Body of pancreas (tissue), 4 donors: ENCODE results near the gene NCS1. TPM values are rescaled to one million over a fixed set of nuclear protein-coding genes. Genes with fewer than 3 reads are reported as not detected.

Experiments
- ATAC-seq: fragments of 150-250 bp; one replicate; pipeline ENCODE4 v1.9.1; 2016
- DNase-seq, 4 donors: peaks; one replicate each; pipeline ENCODE4 v3.0.0-alpha.2; 2019
- H3K27ac ChIP-seq, 4 donors: fragments of 200-600 bp; sonication (generic); 1 replicate in 3 of 4; 2 replicates in 1 of 4; pipeline versions ENCODE4 v1.5.1 to v1.6.1; 2016 to 2019; ENCODE audit warnings: mild to moderate bottlenecking in 1 of 4, mixed read lengths in 1 of 4, moderate library complexity in 1 of 4
- H3K27me3 ChIP-seq, 2 donors: fragments of 200-600 bp; sonication (generic); one replicate each; pipeline ENCODE4 v1.6.0; 2016; ENCODE audit warnings: mild to moderate bottlenecking in 1 of 2
- H3K36me3 ChIP-seq, 2 donors: fragments of 200-600 bp; sonication (generic); replicated peaks in 1 of 2; 2 replicates each; pipeline ENCODE4 v1.5.1; 2016; ENCODE audit warnings: low read depth in 2 of 2; ENCODE audit not compliant: insufficient read depth in 1 of 2
- H3K4me1 ChIP-seq: fragments of 200-600 bp; sonication (generic); one replicate; pipeline ENCODE4 v1.6.0; 2016
- H3K4me3 ChIP-seq, 2 donors: fragments of 200-600 bp; sonication (generic); 1 replicate in 1 of 2; 2 replicates in 1 of 2; pipeline ENCODE4 v1.5.1; 2016 to 2019
- H3K9me3 ChIP-seq, 3 donors: fragments of 200-600 bp; sonication (generic); 1 replicate in 2 of 3; 2 replicates in 1 of 3; pipeline ENCODE4 v1.5.1; 2016
- POLR2A ChIP-seq, 3 donors: fragments of 450-650 bp; IDR thresholded peaks; one replicate each; pipeline ENCODE4 v1.6.1; 2016; ENCODE audit warnings: antibody characterized with exemption in 3 of 3, mild to moderate bottlenecking in 2 of 3
- WGBS, 2 donors: methylation state at CpG; one replicate each; pipeline ENCODE4 v1.1.5; 2017; 5-methylcytosine and 5-hydroxymethylcytosine counted together
- intact Hi-C: fragments of 100-400 bp; cut with DNase I; formaldehyde crosslinking; loops from one replicate; pipeline ENCODE4 v1.15.1; 2023
- total RNA-seq, 2 donors: library from RNA; depleted of rRNA; stranded (reverse); fragments of >200 nt; gene quantifications; one replicate each; pipeline ENCODE4 v1.1.0, GENCODE V29; 2016
- TF ChIP-seq, protein P1 (sequence below), 7 experiments: fragments of 450-650 bp in 4 of 7; fragments of 200-600 bp in 3 of 7; sonication (generic) in 3 of 7; IDR thresholded peaks; one replicate each; pipeline ENCODE4 v1.5.1; 2016 to 2019; ENCODE audit warnings: antibody characterized with exemption in 7 of 7

NCS1 gene
- total RNA-seq, 2 donors from 2014 or later, result 3.9 to 4.3 TPM

DNA sequence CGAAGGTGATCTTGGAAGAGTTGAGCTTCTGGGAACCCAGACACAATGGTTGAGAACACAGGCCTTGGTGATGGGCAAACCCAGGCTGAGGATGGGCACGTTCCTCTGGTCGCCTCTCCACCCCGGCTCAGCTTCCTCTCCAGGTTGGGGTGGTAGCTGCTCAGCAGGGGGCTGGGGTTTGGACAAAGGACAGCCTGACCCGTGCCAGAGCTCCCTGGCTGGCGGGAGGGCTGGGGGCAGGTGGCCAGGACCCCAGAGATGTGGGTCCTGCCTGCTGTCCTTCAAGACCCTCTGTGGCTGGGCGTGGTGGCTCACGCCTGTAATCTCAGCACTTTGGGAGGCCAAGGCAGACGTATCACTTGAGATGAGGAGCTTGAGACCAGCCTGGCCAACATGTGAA lies 25.2 kb downstream of the NCS1 start:
- Histone ChIP-seq H3K9me3 (no peaks in the 10 kb centered on the region), H3K4me1 (peaks cover 32% of the 10 kb centered on the region), H3K4me3 (no peak overlapping the region), H3K27me3 (no peaks in the 10 kb centered on the region), H3K27ac (no peak overlapping the region), H3K36me3 (no peaks in the 10 kb centered on the region)
- TF ChIP-seq, protein P1, sequence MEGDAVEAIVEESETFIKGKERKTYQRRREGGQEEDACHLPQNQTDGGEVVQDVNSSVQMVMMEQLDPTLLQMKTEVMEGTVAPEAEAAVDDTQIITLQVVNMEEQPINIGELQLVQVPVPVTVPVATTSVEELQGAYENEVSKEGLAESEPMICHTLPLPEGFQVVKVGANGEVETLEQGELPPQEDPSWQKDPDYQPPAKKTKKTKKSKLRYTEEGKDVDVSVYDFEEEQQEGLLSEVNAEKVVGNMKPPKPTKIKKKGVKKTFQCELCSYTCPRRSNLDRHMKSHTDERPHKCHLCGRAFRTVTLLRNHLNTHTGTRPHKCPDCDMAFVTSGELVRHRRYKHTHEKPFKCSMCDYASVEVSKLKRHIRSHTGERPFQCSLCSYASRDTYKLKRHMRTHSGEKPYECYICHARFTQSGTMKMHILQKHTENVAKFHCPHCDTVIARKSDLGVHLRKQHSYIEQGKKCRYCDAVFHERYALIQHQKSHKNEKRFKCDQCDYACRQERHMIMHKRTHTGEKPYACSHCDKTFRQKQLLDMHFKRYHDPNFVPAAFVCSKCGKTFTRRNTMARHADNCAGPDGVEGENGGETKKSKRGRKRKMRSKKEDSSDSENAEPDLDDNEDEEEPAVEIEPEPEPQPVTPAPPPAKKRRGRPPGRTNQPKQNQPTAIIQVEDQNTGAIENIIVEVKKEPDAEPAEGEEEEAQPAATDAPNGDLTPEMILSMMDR (IDR thresholded peaks at IDR 0.05), result no peak
- no peak for TF ChIP-seq POLR2A (IDR thresholded peaks at IDR 0.05)
- no peak for ATAC-seq
- intact Hi-C loops, result no loop called here
- 95 to 97% methylated on average over 6 to 9 of the region's 9 CpGs for WGBS, 2 donors
- no peak for DNase-seq

DNA sequence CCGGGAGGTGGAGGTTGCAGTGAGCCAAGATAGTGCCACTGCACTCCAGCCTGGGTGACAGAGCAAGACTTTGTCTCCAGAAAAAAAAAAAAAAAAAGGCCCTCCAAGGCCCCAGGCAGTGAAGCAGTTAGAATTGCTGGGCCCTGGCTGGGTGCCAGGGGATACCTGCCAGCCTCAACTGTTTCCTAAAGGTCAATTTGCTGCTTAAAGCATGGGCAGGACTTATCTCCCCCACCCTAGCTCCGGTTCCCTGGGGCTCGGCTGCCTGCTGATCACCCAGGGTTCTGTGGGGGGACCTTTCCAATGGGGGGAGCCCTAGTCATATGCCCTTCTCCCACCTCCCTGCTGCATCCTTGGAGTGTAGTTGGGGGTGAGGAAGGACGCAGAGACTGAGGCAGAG lies 25.7 kb downstream of the NCS1 start:
- no peak for TF ChIP-seq POLR2A (IDR thresholded peaks at IDR 0.05)
- TF ChIP-seq, protein P1 (IDR thresholded peaks at IDR 0.05), result no peak
- H3K27me3 ChIP-seq, result no peaks in the 10 kb centered on the region
- DNase-seq, result peak in 2 of 4 donors; percentile 42 to 49
- H3K4me1 ChIP-seq, result peaks cover 27% of the 10 kb centered on the region
- intact Hi-C loops, result no loop called here
- H3K27ac ChIP-seq, result peak overlapping the region in 1 of 4 donors; percentile 16
- H3K9me3 ChIP-seq, result no peaks in the 10 kb centered on the region
- ATAC-seq, result no peak
- WGBS, 2 donors, result 68 to 83% methylated on average over 2 to 4 of the region's 4 CpGs
- H3K36me3 ChIP-seq, result no peaks in the 10 kb centered on the region
- H3K4me3 ChIP-seq, result no peak overlapping the region

DNA sequence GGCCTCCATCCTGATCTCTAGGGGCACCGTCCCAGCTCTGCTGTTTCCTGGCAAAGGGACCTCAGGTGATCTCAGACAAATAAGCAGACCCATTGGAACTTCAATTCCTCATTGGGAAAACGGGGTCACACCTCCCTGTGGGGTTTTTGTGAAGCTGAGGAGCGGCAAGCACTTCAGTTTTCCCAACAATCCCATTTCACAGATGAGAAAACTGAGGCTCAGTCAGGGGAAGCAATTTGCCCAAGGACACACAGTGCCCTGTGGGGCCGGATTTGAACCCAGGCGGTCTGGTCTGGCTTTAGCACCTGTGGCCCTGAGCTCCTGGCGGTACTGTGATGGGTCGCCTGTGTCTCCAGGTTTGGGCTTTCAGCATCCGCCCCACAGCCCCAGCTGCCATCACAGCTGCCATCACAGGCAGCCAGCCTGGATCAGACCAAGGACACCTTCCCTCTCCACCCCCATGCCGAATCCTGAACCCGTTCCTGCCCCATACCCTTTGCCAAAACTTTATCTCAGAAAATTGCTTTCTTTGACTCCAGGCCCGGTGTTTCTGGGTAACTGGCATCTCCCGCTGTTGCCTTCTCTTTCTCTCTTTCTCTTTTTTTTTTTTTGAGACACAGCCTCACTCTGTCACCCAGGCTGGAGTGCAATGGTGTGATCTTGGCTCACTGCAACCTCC lies 26.4 kb downstream of the NCS1 start:
- H3K4me1 ChIP-seq, result peaks cover 20% of the 10 kb centered on the region
- no peak overlapping the region for H3K4me3 ChIP-seq
- H3K27ac ChIP-seq, result peak overlapping the region in 1 of 4 donors; percentile 16
- no peaks in the 10 kb centered on the region for H3K36me3 ChIP-seq
- H3K9me3 ChIP-seq, result no peaks in the 10 kb centered on the region
- no peak for TF ChIP-seq POLR2A (IDR thresholded peaks at IDR 0.05)
- TF ChIP-seq, protein P1 (IDR thresholded peaks at IDR 0.05), result no peak
- ATAC-seq, result peak; percentile 38
- 51 to 52% methylated on average over 10 to 12 of the region's 12 CpGs for WGBS, 2 donors
- peak in 3 of 4 donors; percentile 27 to 68 (median 39) for DNase-seq
- intact Hi-C loops, result no loop called here
- H3K27me3 ChIP-seq, result no peaks in the 10 kb centered on the region

DNA sequence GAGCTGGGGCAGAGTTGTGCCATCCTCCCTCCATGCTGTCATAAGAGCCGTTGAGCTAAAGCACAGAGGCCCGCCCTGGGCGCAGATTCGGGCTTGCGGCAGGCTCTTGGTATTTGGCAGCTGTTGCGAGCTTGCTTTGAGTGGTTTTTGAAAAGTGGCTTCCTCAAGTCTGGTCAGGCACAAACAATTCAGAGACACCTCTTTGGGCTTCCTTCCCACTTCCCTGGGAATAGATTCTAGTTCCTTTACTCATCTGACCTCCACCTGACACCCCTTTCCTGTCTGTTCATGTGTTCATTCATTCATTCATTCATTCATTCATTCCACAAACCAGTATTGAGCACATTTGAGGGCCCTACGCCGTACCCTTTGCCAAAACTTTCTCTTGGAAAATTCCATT lies 27.4 kb downstream of the NCS1 start:
- Histone ChIP-seq H3K4me1 (peaks cover 20% of the 10 kb centered on the region), H3K27me3 (no peaks in the 10 kb centered on the region), H3K4me3 (no peak overlapping the region), H3K27ac (no peak overlapping the region), H3K9me3 (no peaks in the 10 kb centered on the region), H3K36me3 (no peaks in the 10 kb centered on the region)
- intact Hi-C loops, result no loop called here
- ATAC-seq (no peak), DNase-seq (no peak)
- TF ChIP-seq, protein P1 (IDR thresholded peaks at IDR 0.05), result no peak
- no peak for TF ChIP-seq POLR2A (IDR thresholded peaks at IDR 0.05)
- 90 to 98% methylated on average over 7 to 8 of the region's 8 CpGs for WGBS, 2 donors
